SU-DHL-6 (cell line): ENCODE measurements around the gene MAP4K2.

Experiments
- H2AFZ ChIP-seq: fragments of 200-600 bp; sonication (generic); 2 replicates; pipeline ENCODE4 v1.6.1; 2014; ENCODE audit warnings: low read depth, mild to moderate bottlenecking, moderate library complexity, mixed read lengths, antibody characterized with exemption, low read length; ENCODE audit not compliant: severe bottlenecking
- H3F3A ChIP-seq: fragments of 200-600 bp; shearing (Covaris generic); 2 replicates; pipeline ENCODE4 v1.6.0; 2016; ENCODE audit warnings: antibody characterized with exemption, mild to moderate bottlenecking; ENCODE audit not compliant: insufficient read depth
- H3K27ac ChIP-seq: fragments of 200-600 bp; sonication (generic); 2 replicates; pipeline ENCODE4 v1.5.1; 2016; ENCODE audit warnings: low read depth, mild to moderate bottlenecking, low read length, moderate library complexity, mixed read lengths
- H3K27me3 ChIP-seq: fragments of 200-600 bp; sonication (generic), shearing (Covaris generic); 2 replicates; pipeline ENCODE4 v1.6.0; 2014; ENCODE audit warnings: mild to moderate bottlenecking, low read length
- H3K36me3 ChIP-seq: fragments of 200-600 bp; sonication (generic); 2 replicates; pipeline ENCODE4 v1.6.1; 2014; ENCODE audit warnings: mild to moderate bottlenecking, low read length, mixed read lengths
- H3K4me2 ChIP-seq: fragments of 300-600, 200-600 bp; shearing (Covaris generic), sonication (generic); 2 replicates; pipeline ENCODE4 v1.6.0; 2014; ENCODE audit warnings: low read length, low read depth, mild to moderate bottlenecking; ENCODE audit not compliant: poor library complexity, severe bottlenecking
- H3K4me3 ChIP-seq: fragments of 200-600 bp; sonication (generic); 2 replicates; pipeline ENCODE4 v1.5.1; 2014; ENCODE audit warnings: antibody characterized with exemption, low read length, mild to moderate bottlenecking, mixed read lengths; ENCODE audit not compliant: insufficient read depth, poor library complexity, severe bottlenecking
- H3K79me2 ChIP-seq: fragments of 200-600 bp; sonication (generic); 2 replicates; pipeline ENCODE4 v1.6.1; 2014; ENCODE audit warnings: mild to moderate bottlenecking, low read length, moderate library complexity; ENCODE audit not compliant: insufficient read depth
- H3K9ac ChIP-seq: fragments of 200-600 bp; sonication (generic); 2 replicates; pipeline ENCODE4 v1.7.0; 2014; ENCODE audit warnings: mild to moderate bottlenecking, low read length
- H3K9me2 ChIP-seq: fragments of 200-600 bp; sonication (generic); replicated peaks from 2 replicates; pipeline ENCODE4 v1.6.1; 2014; ENCODE audit warnings: low read length; ENCODE audit not compliant: insufficient read depth
- H3K9me3 ChIP-seq: fragments of 200-600 bp; sonication (generic); 2 replicates; pipeline ENCODE4 v1.6.1; 2014; ENCODE audit warnings: low read length, mixed read lengths; ENCODE audit not compliant: insufficient read depth
- H4K20me1 ChIP-seq: fragments of 200-600 bp; sonication (generic); 2 replicates; pipeline ENCODE4 v1.6.1; 2014; ENCODE audit warnings: low read depth, mild to moderate bottlenecking, antibody characterized with exemption, low read length, moderate library complexity, mixed read lengths
- CTCF ChIP-seq: fragments of 200-600 bp; sonication (generic); IDR thresholded peaks from one replicate; pipeline ENCODE4 v1.5.1; 2017; ENCODE audit warnings: antibody characterized with exemption, mild to moderate bottlenecking, low read length, moderate library complexity; ENCODE audit not compliant: insufficient read depth, poor library complexity, severe bottlenecking
- EZH2phosphoT487 ChIP-seq: fragments of 200-600 bp; sonication (generic), shearing (Covaris generic); conservative IDR thresholded peaks from 2 replicates; pipeline ENCODE4 v1.6.1; 2018; ENCODE audit warnings: mild to moderate bottlenecking, antibody characterized with exemption, low read length, moderate library complexity, mixed read lengths

Gene MAP4K2

GRCh38 chr11:64772303-64773018 lies 30.6 kb downstream of the MAP4K2 start:
- Histone ChIP-seq H3K27ac (peak overlapping the region; percentile 46), H3K79me2 (peaks cover 64% of the 10 kb centered on the region), H3K27me3 (no peaks in the 10 kb centered on the region), H2AFZ (no peak overlapping the region), H3K9ac (no peak overlapping the region), H3K9me3 (no peaks in the 10 kb centered on the region), H3K4me2 (no peak overlapping the region), H3K36me3 (peaks cover 93% of the 10 kb centered on the region), H4K20me1 (peaks cover 71% of the 10 kb centered on the region), H3F3A (peaks cover 66% of the 10 kb centered on the region), H3K4me3 (no peak overlapping the region), H3K9me2 (no peaks in the 10 kb centered on the region)
- TF ChIP-seq CTCF (no peak), EZH2phosphoT487 (no peak)

GRCh38 chr11:64771861-64772260 lies 31.2 kb downstream of the MAP4K2 start:
- Histone ChIP-seq H3K9ac (no peak overlapping the region), H3K36me3 (peaks cover 92% of the 10 kb centered on the region), H3K79me2 (peaks cover 58% of the 10 kb centered on the region), H3K9me3 (no peaks in the 10 kb centered on the region), H3K4me3 (no peak overlapping the region), H2AFZ (no peak overlapping the region), H3K4me2 (no peak overlapping the region), H3K27me3 (no peaks in the 10 kb centered on the region), H3K9me2 (no peaks in the 10 kb centered on the region), H4K20me1 (peaks cover 71% of the 10 kb centered on the region), H3F3A (peaks cover 66% of the 10 kb centered on the region), H3K27ac (peak overlapping the region; percentile 46; the same call in 1 of the 2 replicates)
- TF ChIP-seq EZH2phosphoT487 (no peak), CTCF (no peak)

GRCh38 chr11:64770120-64770519 lies 32.9 kb downstream of the MAP4K2 start:
- H3K4me2 ChIP-seq = no peak overlapping the region
- H3K9ac ChIP-seq = no peak overlapping the region
- no peaks in the 10 kb centered on the region for H3K9me2 ChIP-seq
- no peak for TF ChIP-seq EZH2phosphoT487
- no peak for TF ChIP-seq CTCF
- peaks cover 74% of the 10 kb centered on the region for H3K36me3 ChIP-seq
- no peak overlapping the region for H2AFZ ChIP-seq
- peaks cover 41% of the 10 kb centered on the region for H3K79me2 ChIP-seq
- no peak overlapping the region for H3K4me3 ChIP-seq
- peaks cover 62% of the 10 kb centered on the region for H3F3A ChIP-seq
- H3K9me3 ChIP-seq = no peaks in the 10 kb centered on the region
- peaks cover 54% of the 10 kb centered on the region for H4K20me1 ChIP-seq
- no peaks in the 10 kb centered on the region for H3K27me3 ChIP-seq
- no peak overlapping the region for H3K27ac ChIP-seq
